Right lobe of liver (tissue), 4 donors: ENCODE results near the gene DHX30.
A peak's percentile ranks its signal among the peaks of the same experiment; 100 is the strongest.

Experiments
- CTCF ChIP-seq, 4 donors: fragments of 200-600 bp in 3 of 4; fragments of 450-650 bp in 1 of 4; IDR thresholded peaks; one replicate each; pipeline versions ENCODE4 v1.5.1 to v1.8.0; 2016 to 2022; ENCODE audit warnings: antibody characterized with exemption in 4 of 4, mild to moderate bottlenecking in 2 of 4
- POLR2A ChIP-seq: fragments of 450-650 bp; IDR thresholded peaks from one replicate; pipeline ENCODE4 v1.6.1; 2017; ENCODE audit warnings: antibody characterized with exemption, mild to moderate bottlenecking
- donor health status: DM: no; HTN: no; CAD: no.
- donor health status: DM: no; HTN: no; CAD: no.
- donor health status: DM: no; HTN: yes; CAD: no.

GRCh38 chr3:47781685-47782445 lies 21.1 kb upstream of the DHX30 start, which contains the start of gene SMARCC1:
- peak in 1 of 4 donors; percentile 9 for TF ChIP-seq CTCF (IDR thresholded peaks at IDR 0.05)
- TF ChIP-seq POLR2A, result peak; percentile 89
